Measurements from ENCODE around the gene KRTAP21-2. TPM values are rescaled to one million over a fixed set of nuclear protein-coding genes. Genes with fewer than 3 reads are reported as not detected.

Gene KRTAP21-2
- not detected in 2 replicates for polyA plus RNA-seq (2013)

DNA sequence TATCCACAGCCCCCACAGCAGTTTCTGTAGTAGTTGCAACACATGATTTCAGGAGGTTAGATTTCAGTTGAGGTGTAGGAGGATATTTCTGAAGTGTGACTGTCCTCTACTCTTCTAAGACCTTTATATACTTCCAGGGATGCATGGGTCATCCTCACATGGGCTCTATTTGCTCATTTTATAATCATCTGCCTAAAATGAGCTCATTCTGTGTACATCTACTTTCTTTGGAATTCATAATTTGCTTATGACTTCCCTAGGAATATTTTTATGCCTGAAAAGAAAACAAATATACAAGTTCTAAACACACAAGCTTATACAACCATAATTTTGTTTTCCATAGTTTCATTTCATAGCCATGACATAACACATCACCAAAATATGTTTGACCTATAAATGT lies at the start of gene KRTAP21-2:
Gene KRTAP21-2, minus strand, starts transcription at position 101 of the 400 bp plus-strand sequence. Its CDS starts 57 bp downstream, at position 44.
- Histone ChIP-seq H3K4me3 (ENCODE audit: low read depth, low read length) (no peak within 1 kb of the TSS), H3K23ac (ENCODE audit: low read length) (no peak within 1 kb of the TSS), H3K14ac (ENCODE audit: low read length) (no peak within 1 kb of the TSS), H3K9me3 (ENCODE audit: insufficient read depth, low read depth, low read length) (no peaks in the 10 kb centered on the region), H3K36me3 (ENCODE audit: control insufficient read depth in 1 of 2, insufficient read depth in 2 of 2, low read length in 2 of 2) (no peaks in the 10 kb centered on the region), H2BK5ac (ENCODE audit: low read depth, low read length, poor library complexity) (no peak within 1 kb of the TSS), H2AK5ac (ENCODE audit: low read length) (no peak within 1 kb of the TSS), H2AFZ (ENCODE audit: insufficient read depth, low read length, poor library complexity) (no peak within 1 kb of the TSS), H3K79me1 (ENCODE audit: low read length) (no peaks in the 10 kb centered on the region), H3K27ac (ENCODE audit: low read depth, low read length) (no peak within 1 kb of the TSS), H4K91ac (ENCODE audit: low read depth, low read length) (no peak within 1 kb of the TSS), H2BK120ac (ENCODE audit: insufficient read depth, low read length, poor library complexity) (no peak within 1 kb of the TSS), H3K18ac (ENCODE audit: low read length) (no peak within 1 kb of the TSS), H3K79me2 (ENCODE audit: control insufficient read depth, insufficient read depth, low read length, poor library complexity) (no peaks in the 10 kb centered on the region), H3K4me2 (ENCODE audit: low read length) (no peak within 1 kb of the TSS), H3K4me1 (ENCODE audit: control insufficient read depth in 1 of 2, insufficient read depth in 2 of 2, low read length in 2 of 2) (no peaks in the 10 kb centered on the region), H3K9ac (ENCODE audit: low read length) (no peak within 1 kb of the TSS), H3K4ac (ENCODE audit: low read depth, low read length) (no peak within 1 kb of the TSS), H2BK12ac (ENCODE audit: low read length) (no peak within 1 kb of the TSS), H4K12ac (ENCODE audit: low read depth, low read length) (no peak within 1 kb of the TSS), H3K27me3 (ENCODE audit: insufficient read depth, low read length) (no peaks in the 10 kb centered on the region), H4K8ac (ENCODE audit: low read depth, low read length) (no peak within 1 kb of the TSS)
- DNase-seq: no peak

DNA sequence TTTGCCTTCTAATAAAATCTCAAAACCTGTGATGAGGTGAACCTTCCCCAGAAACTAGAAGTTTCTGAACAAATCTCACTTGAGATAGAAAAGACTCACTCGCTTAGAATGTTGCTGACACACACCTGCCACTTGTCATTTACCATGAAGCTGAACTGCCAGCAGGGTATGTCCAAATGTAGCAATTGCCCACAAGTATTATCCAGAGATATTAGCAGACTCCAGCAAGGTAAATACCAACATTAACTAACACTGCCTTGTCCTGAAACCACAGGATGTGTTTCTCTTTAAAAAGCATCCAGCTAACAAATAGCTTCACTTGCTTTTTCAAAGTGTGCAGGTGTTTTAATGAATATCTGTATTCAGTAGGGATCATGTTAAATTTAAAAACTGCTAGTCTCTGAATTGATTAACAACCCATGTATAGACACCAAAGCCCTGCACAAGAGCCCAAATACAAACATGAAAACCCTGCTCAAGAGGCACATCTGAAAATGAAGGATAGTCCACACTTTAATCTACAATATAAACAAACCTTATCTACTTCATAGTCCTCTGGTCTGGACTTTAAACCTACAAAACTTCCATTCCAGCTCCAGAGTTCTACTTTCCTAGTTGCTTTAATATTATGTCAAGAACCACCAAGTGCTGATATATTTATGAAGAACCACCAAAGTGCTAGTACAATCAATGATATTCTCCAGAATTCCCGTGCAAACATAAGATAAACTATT lies 46.7 kb upstream of the KRTAP21-2 start:
- no peak for DNase-seq
- Histone ChIP-seq H3K4me1 (ENCODE audit: control insufficient read depth in 1 of 2, insufficient read depth in 2 of 2, low read length in 2 of 2) (no peaks in the 10 kb centered on the region), H2BK5ac (ENCODE audit: low read depth, low read length, poor library complexity) (no peak overlapping the region), H3K4ac (ENCODE audit: low read depth, low read length) (no peak overlapping the region), H4K91ac (ENCODE audit: low read depth, low read length) (no peak overlapping the region), H3K14ac (ENCODE audit: low read length) (no peak overlapping the region), H3K79me1 (ENCODE audit: low read length) (no peaks in the 10 kb centered on the region), H3K4me2 (ENCODE audit: low read length) (no peak overlapping the region), H2AFZ (ENCODE audit: insufficient read depth, low read length, poor library complexity) (no peak overlapping the region), H2AK5ac (ENCODE audit: low read length) (no peak overlapping the region), H3K4me3 (ENCODE audit: low read depth, low read length) (no peak overlapping the region), H3K18ac (ENCODE audit: low read length) (no peak overlapping the region), H3K36me3 (ENCODE audit: control insufficient read depth in 1 of 2, insufficient read depth in 2 of 2, low read length in 2 of 2) (no peaks in the 10 kb centered on the region), H3K27me3 (ENCODE audit: insufficient read depth, low read length) (no peaks in the 10 kb centered on the region), H3K23ac (ENCODE audit: low read length) (no peak overlapping the region), H3K9me3 (ENCODE audit: insufficient read depth, low read depth, low read length) (no peaks in the 10 kb centered on the region), H3K27ac (ENCODE audit: low read depth, low read length) (no peak overlapping the region), H4K12ac (ENCODE audit: low read depth, low read length) (no peak overlapping the region), H3K79me2 (ENCODE audit: control insufficient read depth, insufficient read depth, low read length, poor library complexity) (no peaks in the 10 kb centered on the region), H2BK120ac (ENCODE audit: insufficient read depth, low read length, poor library complexity) (no peak overlapping the region), H3K9ac (ENCODE audit: low read length) (no peak overlapping the region), H2BK12ac (ENCODE audit: low read length) (no peak overlapping the region), H4K8ac (ENCODE audit: low read depth, low read length) (no peak overlapping the region)
- WGBS (ENCODE audit: extremely low coverage, insufficient coverage, insufficient read length): no CpG with 5 or more reads among the region's 2 CpGs

DNA sequence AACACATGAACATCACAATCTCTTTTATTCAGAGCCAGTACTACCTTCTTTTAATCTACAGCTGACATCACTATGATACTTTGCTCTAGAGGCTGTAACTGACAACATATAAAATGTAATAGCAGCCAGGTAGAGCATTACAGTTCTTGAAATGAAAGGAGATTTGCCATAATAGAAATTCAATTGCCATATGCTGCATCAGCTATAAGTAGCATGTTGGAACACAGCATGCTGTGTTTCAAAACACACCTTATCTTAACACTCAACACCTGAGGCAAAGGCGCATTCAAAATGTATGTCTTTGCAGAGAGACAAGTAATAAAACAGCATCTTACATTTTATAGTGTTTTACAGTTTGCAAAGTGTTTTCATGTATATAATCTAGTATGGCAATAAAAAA lies 32.2 kb upstream of the KRTAP21-2 start:
- Histone ChIP-seq H3K14ac (ENCODE audit: low read length) (no peak overlapping the region), H3K4ac (ENCODE audit: low read depth, low read length) (no peak overlapping the region), H3K23ac (ENCODE audit: low read length) (no peak overlapping the region), H3K9me3 (ENCODE audit: insufficient read depth, low read depth, low read length) (no peaks in the 10 kb centered on the region), H4K91ac (ENCODE audit: low read depth, low read length) (no peak overlapping the region), H3K4me3 (ENCODE audit: low read depth, low read length) (no peak overlapping the region), H4K8ac (ENCODE audit: low read depth, low read length) (no peak overlapping the region), H3K4me2 (ENCODE audit: low read length) (no peak overlapping the region), H2BK120ac (ENCODE audit: insufficient read depth, low read length, poor library complexity) (no peak overlapping the region), H3K36me3 (ENCODE audit: control insufficient read depth in 1 of 2, insufficient read depth in 2 of 2, low read length in 2 of 2) (no peaks in the 10 kb centered on the region), H3K18ac (ENCODE audit: low read length) (no peak overlapping the region), H2AK5ac (ENCODE audit: low read length) (no peak overlapping the region), H3K9ac (ENCODE audit: low read length) (no peak overlapping the region), H4K12ac (ENCODE audit: low read depth, low read length) (no peak overlapping the region), H3K27me3 (ENCODE audit: insufficient read depth, low read length) (no peaks in the 10 kb centered on the region), H3K27ac (ENCODE audit: low read depth, low read length) (no peak overlapping the region), H3K79me2 (ENCODE audit: control insufficient read depth, insufficient read depth, low read length, poor library complexity) (no peaks in the 10 kb centered on the region), H3K4me1 (ENCODE audit: control insufficient read depth in 1 of 2, insufficient read depth in 2 of 2, low read length in 2 of 2) (no peaks in the 10 kb centered on the region), H3K79me1 (ENCODE audit: low read length) (no peaks in the 10 kb centered on the region), H2BK12ac (ENCODE audit: low read length) (no peak overlapping the region), H2AFZ (ENCODE audit: insufficient read depth, low read length, poor library complexity) (no peak overlapping the region), H2BK5ac (ENCODE audit: low read depth, low read length, poor library complexity) (no peak overlapping the region)
- WGBS (ENCODE audit: extremely low coverage, insufficient coverage, insufficient read length): no CpG with 5 or more reads among the region's 1 CpG
- no peak for DNase-seq

DNA sequence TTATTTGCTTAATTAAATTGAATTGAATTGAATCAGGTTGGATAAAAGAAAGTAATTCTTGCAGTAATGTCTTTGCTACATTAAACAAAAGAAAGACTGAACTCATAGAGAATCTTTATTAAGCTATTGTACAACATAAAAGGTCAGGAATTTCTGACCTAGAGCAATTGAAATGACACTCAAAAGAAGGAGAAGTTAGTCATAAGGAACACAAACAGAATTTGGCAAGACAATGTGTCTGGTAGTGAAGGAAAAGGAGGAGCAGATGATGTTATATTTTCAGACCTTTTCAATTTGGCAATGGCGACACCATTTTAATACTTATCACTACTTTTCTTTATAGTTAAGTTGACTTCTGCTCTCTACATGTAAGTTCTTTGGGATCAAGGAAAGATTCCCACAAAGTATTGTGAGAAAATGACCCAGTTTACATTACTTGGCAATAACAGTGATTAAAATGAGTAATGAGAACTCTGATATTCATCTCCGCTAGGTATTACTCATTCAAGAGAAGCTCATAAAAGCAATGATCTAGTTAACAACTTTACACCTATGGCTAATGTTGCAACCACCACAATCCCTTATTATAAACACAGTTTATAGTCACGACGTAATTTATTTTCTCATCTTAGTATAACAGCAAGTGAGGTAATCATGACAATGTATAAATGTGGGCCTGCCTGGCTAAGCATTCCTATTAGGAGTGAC lies 22.8 kb upstream of the KRTAP21-2 start:
- H2BK5ac ChIP-seq (ENCODE audit: low read depth, low read length, poor library complexity): no peak overlapping the region
- H2BK12ac ChIP-seq (ENCODE audit: low read length): no peak overlapping the region
- no peak overlapping the region for H3K23ac ChIP-seq (ENCODE audit: low read length)
- no peak overlapping the region for H4K12ac ChIP-seq (ENCODE audit: low read depth, low read length)
- H2AFZ ChIP-seq (ENCODE audit: insufficient read depth, low read length, poor library complexity): no peak overlapping the region
- no peak overlapping the region for H3K9ac ChIP-seq (ENCODE audit: low read length)
- H3K4me2 ChIP-seq (ENCODE audit: low read length): no peak overlapping the region
- no peaks in the 10 kb centered on the region for H3K9me3 ChIP-seq (ENCODE audit: insufficient read depth, low read depth, low read length)
- no peak for DNase-seq
- H3K27me3 ChIP-seq (ENCODE audit: insufficient read depth, low read length): no peaks in the 10 kb centered on the region
- H3K36me3 ChIP-seq (ENCODE audit: control insufficient read depth in 1 of 2, insufficient read depth in 2 of 2, low read length in 2 of 2): no peaks in the 10 kb centered on the region
- H3K18ac ChIP-seq (ENCODE audit: low read length): no peak overlapping the region
- no peak overlapping the region for H3K4me3 ChIP-seq (ENCODE audit: low read depth, low read length)
- no peaks in the 10 kb centered on the region for H3K79me1 ChIP-seq (ENCODE audit: low read length)
- no CpG with 5 or more reads among the region's 4 CpGs for WGBS (ENCODE audit: extremely low coverage, insufficient coverage, insufficient read length)
- H3K27ac ChIP-seq (ENCODE audit: low read depth, low read length): no peak overlapping the region
- H2AK5ac ChIP-seq (ENCODE audit: low read length): no peak overlapping the region
- no peak overlapping the region for H2BK120ac ChIP-seq (ENCODE audit: insufficient read depth, low read length, poor library complexity)
- no peak overlapping the region for H4K91ac ChIP-seq (ENCODE audit: low read depth, low read length)
- H3K4ac ChIP-seq (ENCODE audit: low read depth, low read length): no peak overlapping the region
- H3K79me2 ChIP-seq (ENCODE audit: control insufficient read depth, insufficient read depth, low read length, poor library complexity): no peaks in the 10 kb centered on the region
- H4K8ac ChIP-seq (ENCODE audit: low read depth, low read length): no peak overlapping the region
- no peaks in the 10 kb centered on the region for H3K4me1 ChIP-seq (ENCODE audit: control insufficient read depth in 1 of 2, insufficient read depth in 2 of 2, low read length in 2 of 2)
- H3K14ac ChIP-seq (ENCODE audit: low read length): no peak overlapping the region
